K562 (cell line): ENCODE data around the gene NDUFB8. TPM values are rescaled to one million over a fixed set of nuclear protein-coding genes. Genes with fewer than 3 reads are reported as not detected.

Source experiments
- ATAC-seq: fragments of 200-7000 bp; cut with Tn5 transposase; 3 replicates; pipeline ENCODE4 v1.9.1; 2020; ENCODE audit warnings: moderate library complexity
- BruUV-seq: library from RNA; stranded (reverse); fragments of 400-500 nt; replicated peaks from 2 replicates; lab custom pipeline; 2021; lab: Mats Ljungman, UMichigan
- CTCF ChIA-PET: fragments of 300-600 bp; formaldehyde crosslinking; extraction: SDS; loops from one replicate; lab custom pipeline; 2021; ENCODE audit warnings: low intra/inter-chr PET ratio; lab: Yijun Ruan, JAX
- POLR2A ChIA-PET: fragments of 300-600, 350-650 bp; sonication (Branson Sonifier 250); formaldehyde crosslinking; extraction: SDS; loops from one replicate; lab custom pipeline; 2021; ENCODE audit warnings: antibody characterized with exemption, inconsistent platforms; lab: Yijun Ruan, JAX
- DNase-seq, 4 experiments: peaks; one replicate each; pipeline versions ENCODE4 v3.0.0 to v3.0.0-alpha.2; 2011 to 2018; ENCODE audit warnings: low spot score in 3 of 4, mixed read lengths in 3 of 4; ENCODE audit errors: extremely low read depth in 1 of 4
- FAIRE-seq: peaks from 2 replicates; lab custom pipeline; 2011; peaks lifted over from hg19 to GRCh38; lab: Jason Lieb, UNC
- H2AFZ ChIP-seq: 2 replicates; pipeline ENCODE4 v1.6.0; 2011; ENCODE audit warnings: low read depth, low read length, control low read depth, inconsistent platforms
- H3K27ac ChIP-seq: fragments of 200-600 bp; 3 replicates; pipeline ENCODE4 v1.8.0; 2011; ENCODE audit warnings: low read depth, mild to moderate bottlenecking, control low read depth, inconsistent platforms, low read length, moderate library complexity, mixed read lengths; ENCODE audit errors: extremely low read depth
- H3K27me3 ChIP-seq, 2 experiments: fragments of 300-600 bp in 1 of 2; 2 replicates in 1 of 2; 3 replicates in 1 of 2; pipeline versions ENCODE4 v1.6.0 to v1.8.0; 2011; ENCODE audit warnings: inconsistent platforms in 2 of 2, low read length in 2 of 2, mild to moderate bottlenecking in 1 of 2, mixed read lengths in 1 of 2, moderate library complexity in 1 of 2; ENCODE audit not compliant: control insufficient read depth in 2 of 2, insufficient read depth in 2 of 2
- H3K36me3 ChIP-seq: fragments of 300-600 bp; 3 replicates; pipeline ENCODE4 v1.8.0; 2011; ENCODE audit warnings: mild to moderate bottlenecking, low read length, inconsistent platforms; ENCODE audit not compliant: control insufficient read depth, insufficient read depth
- H3K4me1 ChIP-seq, 2 experiments: fragments of 200-600 bp in 1 of 2; replicated peaks in 1 of 2; 2 replicates in 1 of 2; 3 replicates in 1 of 2; pipeline versions ENCODE4 v1.5.1 to v1.8.0; 2011; ENCODE audit warnings: inconsistent platforms in 2 of 2, low read length in 2 of 2, mild to moderate bottlenecking in 1 of 2, mixed read lengths in 1 of 2, moderate library complexity in 1 of 2; ENCODE audit not compliant: control insufficient read depth in 2 of 2, insufficient read depth in 2 of 2
- H3K4me2 ChIP-seq: 2 replicates; pipeline ENCODE4 v1.6.1; 2011; ENCODE audit warnings: low read length, control low read depth, inconsistent platforms, mixed read lengths; ENCODE audit not compliant: insufficient read depth
- H3K4me3 ChIP-seq: fragments of 200-600 bp; sonication (generic), shearing (Covaris generic); 2 replicates; pipeline ENCODE4 v1.5.1; 2016; ENCODE audit warnings: control low read depth, inconsistent platforms
- H3K79me2 ChIP-seq: fragments of 200-600 bp; 3 replicates; pipeline ENCODE4 v1.8.0; 2011; ENCODE audit warnings: low read length, inconsistent platforms; ENCODE audit not compliant: control insufficient read depth, insufficient read depth
- H3K9ac ChIP-seq, 2 experiments: 2 replicates each; pipeline versions ENCODE4 v1.6.0 to v1.6.1; 2011; ENCODE audit warnings: low read depth in 2 of 2, low read length in 2 of 2, control low read depth in 1 of 2, inconsistent platforms in 1 of 2, mild to moderate bottlenecking in 1 of 2, mixed read lengths in 1 of 2; ENCODE audit not compliant: insufficient read depth in 1 of 2
- H3K9me1 ChIP-seq: one replicate; pipeline ENCODE4 v1.6.0; 2011; ENCODE audit warnings: inconsistent platforms, mild to moderate bottlenecking, low read length, moderate library complexity; ENCODE audit not compliant: control insufficient read depth, insufficient read depth
- H3K9me3 ChIP-seq: replicated peaks from 2 replicates; pipeline ENCODE4 v1.5.1; 2011; ENCODE audit warnings: low read depth, low read length, inconsistent platforms; ENCODE audit not compliant: control insufficient read depth, insufficient read depth
- H4K20me1 ChIP-seq: replicated peaks from 2 replicates; pipeline ENCODE4 v1.6.1; 2011; ENCODE audit warnings: low read length, inconsistent platforms, mixed read lengths; ENCODE audit not compliant: control insufficient read depth, insufficient read depth
- ATF1 ChIP-seq, 2 experiments: fragments of 450-650 bp in 1 of 2; IDR thresholded peaks; 2 replicates each; pipeline ENCODE4 v1.6.1; 2016; ENCODE audit warnings: missing compliant biosample characterization in 1 of 2, missing genetic modification characterization in 1 of 2
- CBX2 ChIP-seq: fragments of 200-600 bp; sonication (generic); IDR thresholded peaks from one replicate; pipeline ENCODE4 v1.6.1; 2012; ENCODE audit warnings: mild to moderate bottlenecking, low read length, inconsistent platforms; ENCODE audit not compliant: insufficient read depth, poor library complexity, severe bottlenecking
- CHD2 ChIP-seq: IDR thresholded peaks from 2 replicates; pipeline ENCODE4 v1.6.1; 2011; ENCODE audit warnings: low read depth, low read length
- CREB1 ChIP-seq, 2 experiments: sonication (generic) in 1 of 2; formaldehyde crosslinking in 1 of 2; IDR thresholded peaks; 2 replicates each; pipeline versions ENCODE4 v1.6.1 to v1.8.0; 2012 to 2022; ENCODE audit warnings: inconsistent platforms in 1 of 2, mild to moderate bottlenecking in 1 of 2, missing genetic modification reagents in 1 of 2, moderate library complexity in 1 of 2
- CREM ChIP-seq: IDR thresholded peaks from 2 replicates; pipeline ENCODE4 v1.6.1; 2014; ENCODE audit warnings: antibody characterized with exemption, low read depth
- FOS ChIP-seq: IDR thresholded peaks from 3 replicates; pipeline ENCODE4 v1.6.1; 2011; ENCODE audit not compliant: insufficient read length; ENCODE audit errors: extremely low read depth
- FOXA1 ChIP-seq: fragments of 450-650 bp; IDR thresholded peaks from 2 replicates; pipeline ENCODE4 v1.6.1; 2016; ENCODE audit warnings: mild to moderate bottlenecking, borderline replicate concordance
- GTF2F1 ChIP-seq: IDR thresholded peaks from 2 replicates; pipeline ENCODE4 v1.6.1; 2011; ENCODE audit warnings: low read depth, low read length, improper control_type of control experiment
- HNRNPL ChIP-seq: fragments of 200-400 bp; formaldehyde crosslinking; IDR thresholded peaks from 2 replicates; pipeline ENCODE4 v1.6.1; 2017; ENCODE audit warnings: low read depth, mild to moderate bottlenecking, low read length
- RBM25 ChIP-seq: fragments of 200-400 bp; formaldehyde crosslinking; IDR thresholded peaks from 2 replicates; pipeline ENCODE4 v1.6.1; 2018; ENCODE audit warnings: low read length, low read depth, moderate library complexity; ENCODE audit not compliant: severe bottlenecking
- RFX5 ChIP-seq: IDR thresholded peaks from 2 replicates; pipeline ENCODE4 v1.6.1; 2011; ENCODE audit warnings: low read depth, mild to moderate bottlenecking, improper control_type of control experiment, low read length
- SIN3B ChIP-seq: fragments of 450-650 bp; IDR thresholded peaks from 2 replicates; pipeline ENCODE4 v1.6.1; 2017; ENCODE audit warnings: low read depth, mild to moderate bottlenecking, moderate library complexity
- SP2 ChIP-seq: IDR thresholded peaks from 2 replicates; pipeline ENCODE4 v1.6.1; 2011; ENCODE audit warnings: mild to moderate bottlenecking, low read depth, low read length, moderate library complexity; ENCODE audit not compliant: poor library complexity, severe bottlenecking; ENCODE audit errors: extremely low read depth
- SREBF2 ChIP-seq: sonication (generic); formaldehyde crosslinking; IDR thresholded peaks from 2 replicates; pipeline ENCODE4 v1.4.0; 2020; ENCODE audit warnings: mild to moderate bottlenecking, missing genetic modification reagents
- TGIF2 ChIP-seq: sonication (generic); formaldehyde crosslinking; IDR thresholded peaks from 2 replicates; pipeline ENCODE4 v1.8.1; 2022; ENCODE audit warnings: mild to moderate bottlenecking, missing genetic modification reagents, moderate library complexity
- ZNF197 ChIP-seq: fragments of 200-800 bp; sonication (Bioruptor generic); IDR thresholded peaks from 2 replicates; pipeline ENCODE4 v1.6.1; 2016; ENCODE audit warnings: low read depth, missing genetic modification characterization, missing compliant biosample characterization
- WGBS: fragments of 100-300 bp; shearing (Covaris generic); methylation state at CpG from one replicate; pipeline ENCODE4 v1.1.6; 2016; ENCODE audit warnings: low coverage, mixed read lengths; ENCODE audit not compliant: insufficient coverage; ENCODE audit errors: missing lambda C conversion rate; 5-methylcytosine and 5-hydroxymethylcytosine counted together
- in situ Hi-C: fragments of 300-500 bp; cut with MboI; formaldehyde crosslinking; loops from 4 replicates; pipeline ENCODE4 v1.15.0; 2018; ENCODE audit warnings: inconsistent platforms, mixed read lengths
- intact Hi-C: fragments of 100-400 bp; cut with micrococcal nuclease; formaldehyde crosslinking; loops from 2 replicates; pipeline ENCODE4 v1.14.2; 2022
- polyA plus RNA-seq, 8 experiments: library from polyadenylated mRNA; depleted of rRNA in 4 of 8; stranded (reverse) in 5 of 8; unstranded in 3 of 8; fragments of >200 nt; fragmentation: Nextera tagmentation in 2 of 8; fragmentation: Illumina TruSeq in 1 of 8; extraction: Ambion mirVana in 2 of 8; extraction: Trizol in 1 of 8; gene quantifications; 2 replicates each; pipeline versions ENCODE4 v1.2.1 to v1.2.3, GENCODE V29; 2011 to 2014; ENCODE audit warnings: inconsistent platforms in 1 of 8, missing spikeins in 1 of 8
- total RNA-seq, 7 experiments: library from RNA; depleted of rRNA in 6 of 7; stranded (reverse); fragments of >200 nt in 6 of 7; fragmentation: Illumina TruSeq in 2 of 7; extraction: Trizol in 2 of 7; gene quantifications; 2 replicates each; pipeline versions ENCODE4 v1.2.1 to v1.2.3, GENCODE V29; 2011 to 2021; ENCODE audit warnings: low replicate concordance in 1 of 7
- TF ChIP-seq, protein P1 (sequence below): fragments of 250-450 bp; sonication (Bioruptor Pico); IDR thresholded peaks from 2 replicates; pipeline ENCODE4 v1.8.0; 2022; ENCODE audit warnings: inconsistent platforms, mild to moderate bottlenecking, moderate library complexity, borderline replicate concordance
- TF ChIP-seq, protein P2 (sequence below): fragments of 250-450 bp; sonication (Bioruptor Pico); IDR thresholded peaks from 2 replicates; pipeline ENCODE4 v1.4.0; 2020

The NDUFB8 gene
- total and polyA plus RNA-seq, 9 of the 15 experiments (the other 6 are each of a cell fraction or from before 2014, with no cell fraction given) = 131 to 360 (median 199) TPM

DNA sequence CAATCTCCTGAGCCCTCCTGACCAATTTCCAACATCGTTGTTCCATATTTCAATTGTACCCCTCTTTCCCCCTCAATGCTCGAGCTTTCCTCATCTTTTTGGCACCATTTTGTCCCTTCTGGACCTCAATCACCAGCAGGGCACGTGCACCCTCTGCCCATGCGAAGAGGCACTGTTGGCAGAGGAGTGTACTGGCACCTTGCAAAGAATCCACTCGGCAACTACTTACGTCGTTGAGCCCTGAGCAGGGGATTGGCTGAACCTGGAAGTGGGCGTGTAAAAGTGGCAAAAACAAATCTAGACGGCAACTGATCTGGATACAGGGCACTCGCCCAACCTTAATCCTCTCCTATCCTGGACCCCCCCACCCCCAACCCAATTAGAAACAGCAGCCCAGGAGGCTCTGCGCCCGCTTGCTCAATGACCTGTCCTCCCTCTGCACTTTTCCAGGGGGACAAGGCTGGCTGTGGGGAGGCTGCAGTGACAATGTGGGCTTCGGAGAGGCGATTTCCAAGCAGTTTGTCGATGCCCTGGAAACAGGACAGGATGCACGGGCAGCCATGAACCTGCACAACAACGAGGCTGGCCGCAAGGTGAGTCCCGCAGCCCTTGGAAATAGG is 48.1 kb downstream of the NDUFB8 start:
- Histone ChIP-seq H3K9ac (no peak overlapping the region), H3K4me1 (peaks cover 0 to 8% of the 10 kb centered on the region in 2 experiments; a peak in 3 of 5 replicates), H3K4me2 (peak overlapping the region; percentile 58), H3K79me2 (no peaks in the 10 kb centered on the region), H3K9me3 (no peaks in the 10 kb centered on the region), H3K27me3 (peaks cover 9 to 23% of the 10 kb centered on the region in 2 experiments; a peak in 4 of 5 replicates), H4K20me1 (peaks cover 7% of the 10 kb centered on the region; the same call in 1 of the 2 replicates), H3K4me3 (no peak overlapping the region), H3K27ac (no peak overlapping the region), H2AFZ (peak overlapping the region; percentile 60), H3K9me1 (no peaks in the 10 kb centered on the region), H3K36me3 (no peaks in the 10 kb centered on the region)
- peak; percentile 95 for ATAC-seq
- FAIRE-seq = peak; percentile 76
- in situ Hi-C loops (no loop called here), intact Hi-C loops (no loop called here)
- WGBS = 4% methylated on average over 19 of the region's 19 CpGs
- no TSS peak for BruUV-seq
- ChIA-PET POLR2A (interaction anchor here (0.6 to 1.4 kb wide), 4 partner anchors 13 to 427 kb away, joined by 3 to 12 read pairs (median 4); no protein-coding TSS in a partner anchor), CTCF (interaction anchor here (0.7 kb wide), 1 partner anchor 48 kb away, joined by 3 read pairs; no protein-coding TSS in a partner anchor)
- DNase-seq = peak; percentile 64 to 79 (median 75)
- TF ChIP-seq, protein P1, sequence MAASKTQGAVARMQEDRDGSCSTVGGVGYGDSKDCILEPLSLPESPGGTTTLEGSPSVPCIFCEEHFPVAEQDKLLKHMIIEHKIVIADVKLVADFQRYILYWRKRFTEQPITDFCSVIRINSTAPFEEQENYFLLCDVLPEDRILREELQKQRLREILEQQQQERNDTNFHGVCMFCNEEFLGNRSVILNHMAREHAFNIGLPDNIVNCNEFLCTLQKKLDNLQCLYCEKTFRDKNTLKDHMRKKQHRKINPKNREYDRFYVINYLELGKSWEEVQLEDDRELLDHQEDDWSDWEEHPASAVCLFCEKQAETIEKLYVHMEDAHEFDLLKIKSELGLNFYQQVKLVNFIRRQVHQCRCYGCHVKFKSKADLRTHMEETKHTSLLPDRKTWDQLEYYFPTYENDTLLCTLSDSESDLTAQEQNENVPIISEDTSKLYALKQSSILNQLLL (CRISPR knock-in tag) = no peak
- TF ChIP-seq ATF1 (CRISPR knock-in tag; IDR thresholded peaks at IDR 0.05) (no peak), ATF1 (tag; IDR thresholded peaks at IDR 0.05) (peak; percentile 92), RBM25 (peak; percentile 68), CHD2 (0 out of 2 replicates have a peak, but pooled peaks have one; percentile 29), CREM (peak; percentile 93), RFX5 (peak; percentile 98), GTF2F1 (peak; percentile 65; the same call in 1 of the 2 replicates), FOXA1 (no peak), FOS (peak; percentile 75), SP2 (no peak), SREBF2 (CRISPR knock-in tag) (no peak), CREB1 (IDR thresholded peaks at IDR 0.05) (peak; percentile 85), CREB1 (CRISPR knock-in tag; IDR thresholded peaks at IDR 0.05) (peak; percentile 89), CBX2 (no peak), SIN3B (no peak), TGIF2 (no peak), ZNF197 (no peak), HNRNPL (0 out of 2 replicates have a peak, but pooled peaks have one; percentile 56)
- TF ChIP-seq, protein P2, sequence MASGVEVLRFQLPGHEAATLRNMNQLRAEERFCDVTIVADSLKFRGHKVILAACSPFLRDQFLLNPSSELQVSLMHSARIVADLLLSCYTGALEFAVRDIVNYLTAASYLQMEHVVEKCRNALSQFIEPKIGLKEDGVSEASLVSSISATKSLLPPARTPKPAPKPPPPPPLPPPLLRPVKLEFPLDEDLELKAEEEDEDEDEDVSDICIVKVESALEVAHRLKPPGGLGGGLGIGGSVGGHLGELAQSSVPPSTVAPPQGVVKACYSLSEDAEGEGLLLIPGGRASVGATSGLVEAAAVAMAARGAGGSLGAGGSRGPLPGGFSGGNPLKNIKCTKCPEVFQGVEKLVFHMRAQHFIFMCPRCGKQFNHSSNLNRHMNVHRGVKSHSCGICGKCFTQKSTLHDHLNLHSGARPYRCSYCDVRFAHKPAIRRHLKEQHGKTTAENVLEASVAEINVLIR (CRISPR knock-in tag) = peak; percentile 67; the same call in 1 of the 2 replicates
